HepG2 (cell line): ENCODE measurements around the gene ZNF416. TPM values are rescaled to one million over a fixed set of nuclear protein-coding genes. Genes with fewer than 3 reads are reported as not detected.

Experiments
- AGO2 ChIP-seq: fragments of 200-400 bp; formaldehyde crosslinking; optimal IDR thresholded peaks from 2 replicates; pipeline ENCODE3; 2017; ENCODE audit warnings: mild to moderate bottlenecking, low read depth, low read length, moderate library complexity
- KMT2A ChIP-seq: sonication (generic); formaldehyde crosslinking; IDR thresholded peaks from 2 replicates; pipeline ENCODE4 v1.4.0; 2020; ENCODE audit warnings: missing genetic modification reagents
- MAZ ChIP-seq, 2 experiments: sonication (generic) in 1 of 2; formaldehyde crosslinking in 1 of 2; IDR thresholded peaks; 2 replicates each; pipeline versions ENCODE4 v1.5.0 to v1.6.1; 2012 to 2020; ENCODE audit warnings: low read depth in 2 of 2, mild to moderate bottlenecking in 2 of 2, borderline replicate concordance in 1 of 2, improper control_type of control experiment in 1 of 2, low read length in 1 of 2, missing genetic modification reagents in 1 of 2, moderate library complexity in 1 of 2
- MEF2D ChIP-seq: sonication (generic); formaldehyde crosslinking; IDR thresholded peaks from 2 replicates; pipeline ENCODE4 v1.5.1; 2020; ENCODE audit warnings: mild to moderate bottlenecking, missing genetic modification reagents
- NFYC ChIP-seq: IDR thresholded peaks from 2 replicates; pipeline ENCODE4 v1.6.1; 2016; ENCODE audit warnings: missing genetic modification reagents, missing compliant biosample characterization
- PITX1 ChIP-seq: sonication (generic); formaldehyde crosslinking; IDR thresholded peaks from 2 replicates; pipeline ENCODE4 v1.5.1; 2020; ENCODE audit warnings: mild to moderate bottlenecking, missing genetic modification reagents
- PRDM15 ChIP-seq: sonication (generic); formaldehyde crosslinking; IDR thresholded peaks from 2 replicates; pipeline ENCODE4 v1.4.0; 2020; ENCODE audit warnings: missing genetic modification reagents
- XRCC5 ChIP-seq: fragments of 200-400 bp; formaldehyde crosslinking; optimal IDR thresholded peaks from 2 replicates; pipeline ENCODE3; 2017; ENCODE audit warnings: mild to moderate bottlenecking, low read length
- ZNF441 ChIP-seq: sonication (generic); formaldehyde crosslinking; IDR thresholded peaks from 2 replicates; pipeline ENCODE4 v1.7.0; 2021; ENCODE audit warnings: missing genetic modification reagents, borderline replicate concordance
- ZNF556 ChIP-seq: sonication (generic); formaldehyde crosslinking; IDR thresholded peaks from 2 replicates; pipeline ENCODE4 v1.4.0; 2020; ENCODE audit warnings: mild to moderate bottlenecking, missing genetic modification reagents, borderline replicate concordance
- ZNF766 ChIP-seq: sonication (generic); formaldehyde crosslinking; IDR thresholded peaks from 2 replicates; pipeline ENCODE4 v1.5.0; 2020; ENCODE audit warnings: missing genetic modification reagents, borderline replicate concordance
- polyA plus RNA-seq, 8 experiments: library from polyadenylated mRNA; depleted of rRNA in 3 of 8; stranded (reverse) in 7 of 8; unstranded in 1 of 8; fragments of >200 nt; fragmentation: Illumina TruSeq in 4 of 8; extraction: Trizol in 4 of 8; gene quantifications; 2 replicates each; pipeline versions ENCODE4 v1.2.1 to v1.2.3, GENCODE V29; 2011 to 2016; ENCODE audit warnings: low read depth in 4 of 8, missing spikeins in 1 of 8, mixed read lengths in 1 of 8; ENCODE audit not compliant: insufficient read depth in 1 of 8
- total RNA-seq, 5 experiments: library from RNA; depleted of rRNA; stranded (reverse); fragments of >200 nt; fragmentation: Illumina TruSeq; extraction: Trizol; gene quantifications; 2 replicates each; pipeline ENCODE4 v1.2.3, GENCODE V29; 2016; ENCODE audit warnings: low read depth in 1 of 5
- TF ChIP-seq, protein P1 (sequence below): sonication (generic); formaldehyde crosslinking; IDR thresholded peaks from 2 replicates; pipeline ENCODE4 v1.4.0; 2020; ENCODE audit warnings: mild to moderate bottlenecking, missing genetic modification reagents, borderline replicate concordance
- TF ChIP-seq, protein P2 (sequence below): sonication (generic); formaldehyde crosslinking; IDR thresholded peaks from 2 replicates; pipeline ENCODE4 v1.4.0; 2020; ENCODE audit warnings: mild to moderate bottlenecking, missing genetic modification reagents, borderline replicate concordance
- TF ChIP-seq, protein P3 (sequence below), 2 experiments: sonication (generic) in 1 of 2; formaldehyde crosslinking in 1 of 2; IDR thresholded peaks; 2 replicates each; pipeline versions ENCODE4 v1.4.0 to v1.6.1; 2018 to 2020; ENCODE audit warnings: missing genetic modification reagents in 2 of 2, borderline replicate concordance in 1 of 2, low read depth in 1 of 2, mild to moderate bottlenecking in 1 of 2, missing biosample characterization in 1 of 2

Gene ZNF416
- total and polyA plus RNA-seq, 2 of the 13 experiments (the other 11 are each of a cell fraction or from before 2014, with no cell fraction given) = 1.5 to 5.3 TPM

GRCh38 chr19:57559404-57560025 lies 19.2 kb downstream of the ZNF416 start, which contains the start of gene ZNF550 (continued):
- TF ChIP-seq, protein P1, sequence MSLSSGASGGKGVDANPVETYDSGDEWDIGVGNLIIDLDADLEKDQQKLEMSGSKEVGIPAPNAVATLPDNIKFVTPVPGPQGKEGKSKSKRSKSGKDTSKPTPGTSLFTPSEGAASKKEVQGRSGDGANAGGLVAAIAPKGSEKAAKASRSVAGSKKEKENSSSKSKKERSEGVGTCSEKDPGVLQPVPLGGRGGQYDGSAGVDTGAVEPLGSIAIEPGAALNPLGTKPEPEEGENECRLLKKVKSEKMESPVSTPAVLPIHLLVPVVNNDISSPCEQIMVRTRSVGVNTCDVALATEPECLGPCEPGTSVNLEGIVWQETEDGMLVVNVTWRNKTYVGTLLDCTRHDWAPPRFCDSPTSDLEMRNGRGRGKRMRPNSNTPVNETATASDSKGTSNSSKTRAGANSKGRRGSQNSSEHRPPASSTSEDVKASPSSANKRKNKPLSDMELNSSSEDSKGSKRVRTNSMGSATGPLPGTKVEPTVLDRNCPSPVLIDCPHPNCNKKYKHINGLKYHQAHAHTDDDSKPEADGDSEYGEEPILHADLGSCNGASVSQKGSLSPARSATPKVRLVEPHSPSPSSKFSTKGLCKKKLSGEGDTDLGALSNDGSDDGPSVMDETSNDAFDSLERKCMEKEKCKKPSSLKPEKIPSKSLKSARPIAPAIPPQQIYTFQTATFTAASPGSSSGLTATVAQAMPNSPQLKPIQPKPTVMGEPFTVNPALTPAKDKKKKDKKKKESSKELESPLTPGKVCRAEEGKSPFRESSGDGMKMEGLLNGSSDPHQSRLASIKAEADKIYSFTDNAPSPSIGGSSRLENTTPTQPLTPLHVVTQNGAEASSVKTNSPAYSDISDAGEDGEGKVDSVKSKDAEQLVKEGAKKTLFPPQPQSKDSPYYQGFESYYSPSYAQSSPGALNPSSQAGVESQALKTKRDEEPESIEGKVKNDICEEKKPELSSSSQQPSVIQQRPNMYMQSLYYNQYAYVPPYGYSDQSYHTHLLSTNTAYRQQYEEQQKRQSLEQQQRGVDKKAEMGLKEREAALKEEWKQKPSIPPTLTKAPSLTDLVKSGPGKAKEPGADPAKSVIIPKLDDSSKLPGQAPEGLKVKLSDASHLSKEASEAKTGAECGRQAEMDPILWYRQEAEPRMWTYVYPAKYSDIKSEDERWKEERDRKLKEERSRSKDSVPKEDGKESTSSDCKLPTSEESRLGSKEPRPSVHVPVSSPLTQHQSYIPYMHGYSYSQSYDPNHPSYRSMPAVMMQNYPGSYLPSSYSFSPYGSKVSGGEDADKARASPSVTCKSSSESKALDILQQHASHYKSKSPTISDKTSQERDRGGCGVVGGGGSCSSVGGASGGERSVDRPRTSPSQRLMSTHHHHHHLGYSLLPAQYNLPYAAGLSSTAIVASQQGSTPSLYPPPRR (CRISPR knock-in tag) = no peak; the same call in 1 of the 2 replicates
- TF ChIP-seq MEF2D (CRISPR knock-in tag) (peak; percentile 57), ZNF441 (CRISPR knock-in tag) (0 out of 2 replicates have a peak, but pooled peaks have one; percentile 30), AGO2 (peak; percentile 51), NFYC (CRISPR knock-in tag) (peak; percentile 54), KMT2A (CRISPR knock-in tag) (peak; percentile 76), ZNF556 (CRISPR knock-in tag) (0 out of 2 replicates have a peak, but pooled peaks have one; percentile 43), ZNF766 (CRISPR knock-in tag) (no peak), MAZ (IDR thresholded peaks at IDR 0.05; ENCODE audit: borderline replicate concordance, low read depth, low read length) (no peak; the same call in 1 of the 2 replicates), MAZ (CRISPR knock-in tag; IDR thresholded peaks at IDR 0.05; ENCODE audit: low read depth) (peak; percentile 62; the same call in 1 of the 2 replicates), PRDM15 (CRISPR knock-in tag) (no peak), XRCC5 (no peak), PITX1 (CRISPR knock-in tag) (peak; percentile 58; the same call in 1 of the 2 replicates)
- TF ChIP-seq, protein P2, sequence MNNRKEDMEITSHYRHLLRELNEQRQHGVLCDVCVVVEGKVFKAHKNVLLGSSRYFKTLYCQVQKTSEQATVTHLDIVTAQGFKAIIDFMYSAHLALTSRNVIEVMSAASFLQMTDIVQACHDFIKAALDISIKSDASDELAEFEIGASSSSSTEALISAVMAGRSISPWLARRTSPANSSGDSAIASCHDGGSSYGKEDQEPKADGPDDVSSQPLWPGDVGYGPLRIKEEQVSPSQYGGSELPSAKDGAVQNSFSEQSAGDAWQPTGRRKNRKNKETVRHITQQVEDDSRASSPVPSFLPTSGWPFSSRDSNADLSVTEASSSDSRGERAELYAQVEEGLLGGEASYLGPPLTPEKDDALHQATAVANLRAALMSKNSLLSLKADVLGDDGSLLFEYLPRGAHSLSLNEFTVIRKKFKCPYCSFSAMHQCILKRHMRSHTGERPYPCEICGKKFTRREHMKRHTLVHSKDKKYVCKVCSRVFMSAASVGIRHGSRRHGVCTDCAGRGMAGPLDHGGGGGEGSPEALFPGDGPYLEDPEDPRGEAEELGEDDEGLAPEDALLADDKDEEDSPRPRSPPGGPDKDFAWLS (CRISPR knock-in tag) = no peak
- TF ChIP-seq, protein P3, sequence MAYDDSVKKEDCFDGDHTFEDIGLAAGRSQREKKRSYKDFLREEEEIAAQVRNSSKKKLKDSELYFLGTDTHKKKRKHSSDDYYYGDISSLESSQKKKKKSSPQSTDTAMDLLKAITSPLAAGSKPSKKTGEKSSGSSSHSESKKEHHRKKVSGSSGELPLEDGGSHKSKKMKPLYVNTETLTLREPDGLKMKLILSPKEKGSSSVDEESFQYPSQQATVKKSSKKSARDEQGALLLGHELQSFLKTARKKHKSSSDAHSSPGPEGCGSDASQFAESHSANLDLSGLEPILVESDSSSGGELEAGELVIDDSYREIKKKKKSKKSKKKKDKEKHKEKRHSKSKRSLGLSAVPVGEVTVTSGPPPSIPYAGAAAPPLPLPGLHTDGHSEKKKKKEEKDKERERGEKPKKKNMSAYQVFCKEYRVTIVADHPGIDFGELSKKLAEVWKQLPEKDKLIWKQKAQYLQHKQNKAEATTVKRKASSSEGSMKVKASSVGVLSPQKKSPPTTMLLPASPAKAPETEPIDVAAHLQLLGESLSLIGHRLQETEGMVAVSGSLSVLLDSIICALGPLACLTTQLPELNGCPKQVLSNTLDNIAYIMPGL (CRISPR knock-in tag; IDR thresholded peaks at IDR 0.05; ENCODE audit: borderline replicate concordance in 1 of 2, low read depth in 1 of 2) = peak; percentile 65 to 81; a peak in 3 of 4 replicates
